H9 (cell line): ENCODE results near the gene USP38. TPM values are rescaled to one million over a fixed set of nuclear protein-coding genes. Genes with fewer than 3 reads are reported as not detected.

Experiments used
- DNase-seq: peaks from one replicate; pipeline ENCODE4 v3.0.0-alpha.2; 2017
- H2AFZ ChIP-seq: one replicate; pipeline ENCODE4 v1.6.1; 2013; ENCODE audit warnings: mild to moderate bottlenecking, low read length, control low read depth, moderate library complexity
- H2AK5ac ChIP-seq: 2 replicates; pipeline ENCODE4 v1.6.1; 2013; ENCODE audit warnings: low read length, control low read depth, mixed read lengths; ENCODE audit not compliant: insufficient read length
- H2BK120ac ChIP-seq: one replicate; pipeline ENCODE4 v1.6.1; 2013; ENCODE audit warnings: low read depth, mild to moderate bottlenecking, low read length, control low read depth, inconsistent platforms; ENCODE audit not compliant: poor library complexity, severe bottlenecking
- H2BK12ac ChIP-seq: 2 replicates; pipeline ENCODE4 v1.6.1; 2013; ENCODE audit warnings: low read length, control low read depth, mixed read lengths, low read depth; ENCODE audit not compliant: insufficient read length
- H2BK15ac ChIP-seq: 2 replicates; pipeline ENCODE4 v1.6.1; 2013; ENCODE audit warnings: low read depth, low read length, control low read depth
- H2BK20ac ChIP-seq: one replicate; pipeline ENCODE4 v1.6.1; 2013; ENCODE audit warnings: low read depth, mild to moderate bottlenecking, low read length, control low read depth, inconsistent platforms; ENCODE audit not compliant: poor library complexity, severe bottlenecking
- H2BK5ac ChIP-seq: 2 replicates; pipeline ENCODE4 v1.6.1; 2013; ENCODE audit warnings: low read length, control low read depth, mixed read lengths; ENCODE audit not compliant: insufficient read length
- H3K14ac ChIP-seq: 2 replicates; pipeline ENCODE4 v1.6.1; 2013; ENCODE audit warnings: low read length, control low read depth; ENCODE audit not compliant: insufficient read depth
- H3K18ac ChIP-seq: 2 replicates; pipeline ENCODE4 v1.6.1; 2013; ENCODE audit warnings: low read depth, mild to moderate bottlenecking, mixed read lengths, low read length, control low read depth; ENCODE audit not compliant: insufficient read length
- H3K23ac ChIP-seq: 2 replicates; pipeline ENCODE4 v1.6.1; 2013; ENCODE audit warnings: low read length, control low read depth, mixed read lengths, low read depth; ENCODE audit not compliant: insufficient read length
- H3K23me2 ChIP-seq: 2 replicates; pipeline ENCODE4 v1.6.1; 2013; ENCODE audit warnings: low read depth, mild to moderate bottlenecking, mixed read lengths, low read length, control low read depth; ENCODE audit not compliant: insufficient read length, poor library complexity, severe bottlenecking
- H3K27ac ChIP-seq: 2 replicates; pipeline ENCODE4 v1.5.1; 2013; ENCODE audit warnings: low read length, control low read depth, mixed read lengths, low read depth; ENCODE audit not compliant: insufficient read length
- H3K27me3 ChIP-seq: 2 replicates; pipeline ENCODE4 v1.6.1; 2013; ENCODE audit warnings: low read length, control low read depth, inconsistent platforms; ENCODE audit not compliant: insufficient read depth
- H3K4ac ChIP-seq: 2 replicates; pipeline ENCODE4 v1.6.1; 2013; ENCODE audit warnings: low read depth, mild to moderate bottlenecking, control low read depth, inconsistent platforms, low read length, moderate library complexity
- H3K4me1 ChIP-seq: 2 replicates; pipeline ENCODE4 v1.6.1; 2013; ENCODE audit warnings: low read length, control low read depth, inconsistent platforms; ENCODE audit not compliant: insufficient read depth
- H3K4me2 ChIP-seq: 2 replicates; pipeline ENCODE4 v1.6.1; 2013; ENCODE audit warnings: low read length, control low read depth, mixed read lengths; ENCODE audit not compliant: insufficient read length, insufficient read depth
- H3K56ac ChIP-seq: 2 replicates; pipeline ENCODE4 v1.6.1; 2013; ENCODE audit warnings: low read depth, mild to moderate bottlenecking, mixed read lengths, low read length, control low read depth; ENCODE audit not compliant: insufficient read length
- H3K79me1 ChIP-seq: 2 replicates; pipeline ENCODE4 v1.6.1; 2013; ENCODE audit warnings: low read depth, mild to moderate bottlenecking, moderate library complexity, low read length, control low read depth, inconsistent platforms; ENCODE audit not compliant: insufficient read depth, poor library complexity, severe bottlenecking
- H3K79me2 ChIP-seq: 2 replicates; pipeline ENCODE4 v1.6.1; 2013; ENCODE audit warnings: low read length, control low read depth, inconsistent platforms; ENCODE audit not compliant: insufficient read depth
- H3K9ac ChIP-seq: 2 replicates; pipeline ENCODE4 v1.6.1; 2013; ENCODE audit warnings: low read length, control low read depth, mixed read lengths; ENCODE audit not compliant: insufficient read length; ENCODE audit errors: extremely low read depth
- H3K9me3 ChIP-seq: one replicate; pipeline ENCODE4 v1.6.1; 2013; ENCODE audit warnings: low read depth, low read length, inconsistent platforms; ENCODE audit not compliant: control insufficient read depth
- H3T11ph ChIP-seq: one replicate; pipeline ENCODE4 v1.6.1; 2013; ENCODE audit warnings: mild to moderate bottlenecking, low read length, control low read depth, inconsistent platforms
- H4K20me1 ChIP-seq: one replicate; pipeline ENCODE4 v1.6.1; 2013; ENCODE audit not compliant: control insufficient read depth, insufficient read length, insufficient read depth
- H4K5ac ChIP-seq: 2 replicates; pipeline ENCODE4 v1.6.1; 2013; ENCODE audit warnings: low read depth, mild to moderate bottlenecking, mixed read lengths, low read length, control low read depth; ENCODE audit not compliant: insufficient read length
- H4K8ac ChIP-seq: replicated peaks from 2 replicates; pipeline ENCODE4 v1.6.1; 2013; ENCODE audit warnings: low read length, control low read depth, mixed read lengths, low read depth; ENCODE audit not compliant: insufficient read length
- H4K91ac ChIP-seq: 2 replicates; pipeline ENCODE4 v1.6.1; 2013; ENCODE audit warnings: low read depth, mild to moderate bottlenecking, moderate library complexity, mixed read lengths, low read length, control low read depth; ENCODE audit not compliant: insufficient read length
- H3K27ac Mint-ChIP-seq, 3 experiments: 2 replicates in 2 of 3; 3 replicates in 1 of 3; pipeline ENCODE4 v1.8.0; 2020 to 2021; ENCODE audit warnings: mixed read lengths in 3 of 3, mild to moderate bottlenecking in 1 of 3, moderate library complexity in 1 of 3
- H3K27me3 Mint-ChIP-seq: 2 replicates; pipeline ENCODE4 v1.8.0; 2021; ENCODE audit warnings: low read depth, mild to moderate bottlenecking, moderate library complexity, mixed read lengths
- H3K36me3 Mint-ChIP-seq, 3 experiments: 2 replicates in 2 of 3; 3 replicates in 1 of 3; pipeline ENCODE4 v1.8.0; 2020 to 2021; ENCODE audit warnings: low read depth in 3 of 3, mixed read lengths in 3 of 3; ENCODE audit not compliant: insufficient read depth in 1 of 3
- H3K4me1 Mint-ChIP-seq, 2 experiments: 2 replicates each; pipeline ENCODE4 v1.8.0; 2020; ENCODE audit warnings: mixed read lengths in 2 of 2
- H3K4me3 Mint-ChIP-seq, 2 experiments: 2 replicates in 1 of 2; 3 replicates in 1 of 2; pipeline ENCODE4 v1.8.0; 2020 to 2021; ENCODE audit warnings: mild to moderate bottlenecking in 2 of 2, mixed read lengths in 2 of 2, moderate library complexity in 1 of 2
- H3K9me3 Mint-ChIP-seq, 2 experiments: 2 replicates in 1 of 2; 3 replicates in 1 of 2; pipeline ENCODE4 v1.8.0; 2020; ENCODE audit warnings: mild to moderate bottlenecking in 2 of 2, mixed read lengths in 2 of 2, moderate library complexity in 1 of 2
- WGBS: extraction: QIAGEN DNeasy Blood & Tissue Kit; methylation state at CpG from one replicate; pipeline ENCODE4 v1.1.7; 2013; ENCODE audit warnings: missing lambda C conversion rate, low lambda C conversion rate, mixed read lengths; ENCODE audit not compliant: insufficient read length; ENCODE audit errors: extremely low coverage; 5-methylcytosine and 5-hydroxymethylcytosine counted together
- total RNA-seq: library from RNA; stranded (reverse); gene quantifications from 2 replicates; pipeline ENCODE4 v1.2.1, GENCODE V29; 2021
- TF ChIP-seq, protein P1 (sequence below): fragments of 200-600 bp; sonication (generic); conservative IDR thresholded peaks from 3 replicates; pipeline ENCODE4 v1.8.0; 2021; ENCODE audit warnings: antibody characterized with exemption, mild to moderate bottlenecking

Gene USP38
- total RNA-seq, 1 experiment from 2014 or later = 15.2 TPM

DNA sequence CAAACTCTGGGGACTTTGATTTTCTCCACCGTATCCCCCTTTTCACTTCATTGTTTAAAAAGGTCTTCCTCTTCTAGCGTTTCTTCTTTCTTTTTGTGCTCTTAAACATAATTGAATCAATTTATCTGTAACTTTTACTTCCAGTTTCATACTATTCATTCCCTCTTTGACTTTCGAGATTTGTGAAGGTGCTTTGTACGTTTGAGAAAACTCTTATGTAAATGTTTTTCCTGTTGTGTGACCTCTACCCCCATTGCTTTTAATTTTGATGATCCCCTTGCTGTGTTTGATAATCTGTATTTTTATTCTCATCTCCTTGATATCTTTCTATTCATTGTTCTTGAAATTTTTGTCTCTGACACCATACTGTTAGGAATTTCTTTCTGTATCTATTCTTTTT lies 4.8 kb downstream of the USP38 start:
- no peaks in the 10 kb centered on the region for H3K27me3 Mint-ChIP-seq
- Histone ChIP-seq H4K8ac (no peak overlapping the region), H4K20me1 (no peaks in the 10 kb centered on the region), H3K18ac (no peak overlapping the region), H3K9ac (no peak overlapping the region), H4K91ac (no peak overlapping the region), H2BK20ac (no peak overlapping the region), H3K23me2 (peaks cover 14% of the 10 kb centered on the region), H3K79me1 (no peaks in the 10 kb centered on the region), H3T11ph (no peak overlapping the region), H3K9me3 (no peaks in the 10 kb centered on the region), H3K4ac (no peak overlapping the region), H3K4me2 (no peak overlapping the region), H3K4me1 (no peaks in the 10 kb centered on the region; the same call in 1 of the 2 replicates), H3K27ac (no peak overlapping the region), H2BK15ac (no peak overlapping the region), H2AK5ac (no peak overlapping the region), H2BK5ac (no peak overlapping the region), H3K27me3 (no peaks in the 10 kb centered on the region), H2BK120ac (no peak overlapping the region), H3K79me2 (peaks cover 15% of the 10 kb centered on the region; the same call in 1 of the 2 replicates), H3K14ac (no peak overlapping the region), H2AFZ (no peak overlapping the region), H3K56ac (no peak overlapping the region), H2BK12ac (no peak overlapping the region), H3K23ac (no peak overlapping the region), H4K5ac (no peak overlapping the region)
- no peak overlapping the region for H3K4me3 Mint-ChIP-seq
- DNase-seq = no peak
- WGBS = no CpG with 5 or more reads among the region's 4 CpGs
- H3K4me1 Mint-ChIP-seq = peaks cover 22 to 34% of the 10 kb centered on the region in 2 experiments
- TF ChIP-seq, protein P1, sequence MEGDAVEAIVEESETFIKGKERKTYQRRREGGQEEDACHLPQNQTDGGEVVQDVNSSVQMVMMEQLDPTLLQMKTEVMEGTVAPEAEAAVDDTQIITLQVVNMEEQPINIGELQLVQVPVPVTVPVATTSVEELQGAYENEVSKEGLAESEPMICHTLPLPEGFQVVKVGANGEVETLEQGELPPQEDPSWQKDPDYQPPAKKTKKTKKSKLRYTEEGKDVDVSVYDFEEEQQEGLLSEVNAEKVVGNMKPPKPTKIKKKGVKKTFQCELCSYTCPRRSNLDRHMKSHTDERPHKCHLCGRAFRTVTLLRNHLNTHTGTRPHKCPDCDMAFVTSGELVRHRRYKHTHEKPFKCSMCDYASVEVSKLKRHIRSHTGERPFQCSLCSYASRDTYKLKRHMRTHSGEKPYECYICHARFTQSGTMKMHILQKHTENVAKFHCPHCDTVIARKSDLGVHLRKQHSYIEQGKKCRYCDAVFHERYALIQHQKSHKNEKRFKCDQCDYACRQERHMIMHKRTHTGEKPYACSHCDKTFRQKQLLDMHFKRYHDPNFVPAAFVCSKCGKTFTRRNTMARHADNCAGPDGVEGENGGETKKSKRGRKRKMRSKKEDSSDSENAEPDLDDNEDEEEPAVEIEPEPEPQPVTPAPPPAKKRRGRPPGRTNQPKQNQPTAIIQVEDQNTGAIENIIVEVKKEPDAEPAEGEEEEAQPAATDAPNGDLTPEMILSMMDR = no peak
- H3K36me3 Mint-ChIP-seq = peaks cover 4 to 45% (median 42%) of the 10 kb centered on the region in 3 experiments; a peak in 5 of 7 replicates
- H3K9me3 Mint-ChIP-seq = no peaks in the 10 kb centered on the region; a peak in 2 of 5 replicates
- peak overlapping the region in 2 of 3 experiments; percentile 2 to 42; a peak in 1 of 7 replicates for H3K27ac Mint-ChIP-seq
